ENCODE results near the gene CGREF1. TPM values are rescaled to one million over a fixed set of nuclear protein-coding genes. Genes with fewer than 3 reads are reported as not detected.

The CGREF1 gene, protein sequence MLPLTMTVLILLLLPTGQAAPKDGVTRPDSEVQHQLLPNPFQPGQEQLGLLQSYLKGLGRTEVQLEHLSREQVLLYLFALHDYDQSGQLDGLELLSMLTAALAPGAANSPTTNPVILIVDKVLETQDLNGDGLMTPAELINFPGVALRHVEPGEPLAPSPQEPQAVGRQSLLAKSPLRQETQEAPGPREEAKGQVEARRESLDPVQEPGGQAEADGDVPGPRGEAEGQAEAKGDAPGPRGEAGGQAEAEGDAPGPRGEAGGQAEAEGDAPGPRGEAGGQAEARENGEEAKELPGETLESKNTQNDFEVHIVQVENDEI
- total RNA-seq, result 1 to 10 TPM; 2.7 to 2.9 TPM

DNA sequence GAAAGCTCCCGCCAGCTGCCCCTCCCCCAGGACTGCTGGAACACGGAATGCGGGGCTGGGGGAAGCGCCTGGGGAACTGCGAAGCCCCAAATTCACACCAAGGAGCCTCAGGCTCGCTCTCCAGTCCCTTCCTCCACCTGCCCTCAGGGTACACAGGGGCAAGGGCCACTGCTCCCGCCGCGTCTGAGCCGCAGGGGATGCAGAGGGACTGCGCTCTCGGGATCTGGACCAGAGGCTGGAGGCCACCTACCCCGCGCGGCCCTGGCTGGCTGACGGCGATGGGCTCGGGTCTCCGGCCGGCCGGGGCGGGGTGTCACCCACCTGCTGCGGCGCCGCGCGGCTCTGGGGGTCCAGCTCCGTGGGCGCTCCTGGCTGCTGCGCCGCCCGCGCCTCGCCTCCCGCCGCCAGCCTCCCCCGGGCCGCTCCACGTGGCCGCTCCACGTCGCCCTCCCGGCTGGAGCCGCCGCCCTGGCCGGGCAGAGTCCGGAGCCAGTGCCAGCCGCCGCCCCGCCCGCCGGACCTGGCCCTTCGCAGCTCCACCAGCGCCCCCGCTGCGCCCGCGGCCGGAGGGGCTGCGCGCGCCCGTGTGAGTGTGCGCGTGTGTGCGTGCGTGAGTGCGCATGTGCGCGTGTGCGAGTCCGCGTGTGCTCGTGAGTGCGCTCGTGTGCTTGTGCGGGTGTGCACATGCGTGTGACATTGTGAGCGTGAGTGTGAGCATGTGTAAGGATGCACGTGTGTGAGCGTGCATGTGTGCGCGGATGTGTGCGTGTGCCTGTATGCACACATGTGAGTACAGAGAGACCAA, at the start of gene CGREF1:
CGREF1 (minus strand) TSS at position 604 of the 805 bp plus-strand sequence. CDS start 14,762 bp downstream, outside the sequence.
- Mint-ChIP-seq H3K27ac (no peak within 1 kb of the TSS), H3K4me1 (ENCODE audit: low read depth) (peaks cover 18% of the 10 kb centered on the region), H3K9me3 (no peaks in the 10 kb centered on the region), H3K4me3 (peak within 1 kb of the TSS; percentile 75), H3K27me3 (peaks cover 28% of the 10 kb centered on the region), H3K36me3 (no peaks in the 10 kb centered on the region)
- peak; percentile 19 for DNase-seq
- POLR2A ChIA-PET, result interaction anchor here (1.0 kb wide), 1 partner anchor 15 kb away, joined by 4 read pairs; the partner anchor contains the start of gene PREB
- CTCF ChIA-PET, result no interaction called here
- intact Hi-C loops (cut with micrococcal nuclease), result no loop called here

DNA sequence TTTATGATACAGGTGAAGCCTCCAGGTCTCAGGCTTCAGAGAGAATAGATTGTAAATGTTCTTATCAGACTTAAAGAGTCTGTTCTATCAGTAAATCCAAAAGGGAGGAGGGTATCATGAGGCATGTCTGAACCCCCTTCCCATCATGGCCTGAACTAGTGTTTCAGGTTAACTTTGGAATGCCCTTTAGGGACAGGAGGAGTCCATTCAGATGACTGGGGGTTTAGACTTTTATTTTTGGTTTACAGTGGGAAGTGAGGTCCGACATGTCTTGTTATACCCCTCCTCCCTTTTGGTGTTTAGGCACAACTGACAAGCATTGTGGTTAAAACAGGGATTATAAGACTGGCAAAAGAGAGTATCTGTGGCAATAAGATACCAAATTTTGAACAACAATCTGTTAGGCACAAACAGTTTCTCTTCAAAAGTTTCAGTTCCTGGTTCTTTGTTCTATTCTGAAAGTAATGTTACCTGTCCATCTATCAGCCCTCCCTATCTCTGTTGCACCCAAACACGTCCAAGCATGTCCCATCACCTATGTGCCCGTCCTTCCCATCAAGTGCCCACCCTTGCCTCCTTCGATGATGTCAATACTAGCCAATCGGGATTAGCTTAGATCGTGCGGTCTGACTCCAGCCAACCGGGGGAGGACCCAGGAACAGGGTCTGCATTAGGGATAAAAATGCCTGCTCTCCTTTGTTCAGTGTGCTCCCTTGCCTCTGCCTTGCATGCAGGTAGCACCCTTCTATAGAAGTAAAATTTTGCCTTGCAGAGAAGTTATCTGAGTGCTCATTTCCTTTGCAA, 46.2 kb upstream of the CGREF1 start:
- POLR2A ChIA-PET, result interaction anchor here (0.6 kb wide), 1 partner anchor 41 kb away, joined by 3 read pairs; no protein-coding TSS in a partner anchor
- CTCF ChIA-PET, result interaction anchor here (0.9 to 2.1 kb wide), 2 partner anchors 10 to 19 kb away, joined by 3 to 10 read pairs; no protein-coding TSS in a partner anchor
- intact Hi-C loops (cut with micrococcal nuclease), result no loop called here
- no peaks in the 10 kb centered on the region for H3K9me3 Mint-ChIP-seq
- no peak for DNase-seq
- peaks cover 2% of the 10 kb centered on the region for H3K4me1 Mint-ChIP-seq (ENCODE audit: low read depth)
- H3K27me3 Mint-ChIP-seq, result no peaks in the 10 kb centered on the region
- no peak overlapping the region for H3K4me3 Mint-ChIP-seq
- H3K36me3 Mint-ChIP-seq, result no peaks in the 10 kb centered on the region
- H3K27ac Mint-ChIP-seq, result no peak overlapping the region

- H3K27me3 Mint-ChIP-seq, result no peaks in the 10 kb centered on the region
- H3K4me3 Mint-ChIP-seq, result no peak overlapping the region
Observed at GRCh38 chr2:27162151-27163121, 43.5 kb upstream of the CGREF1 start.

DNA sequence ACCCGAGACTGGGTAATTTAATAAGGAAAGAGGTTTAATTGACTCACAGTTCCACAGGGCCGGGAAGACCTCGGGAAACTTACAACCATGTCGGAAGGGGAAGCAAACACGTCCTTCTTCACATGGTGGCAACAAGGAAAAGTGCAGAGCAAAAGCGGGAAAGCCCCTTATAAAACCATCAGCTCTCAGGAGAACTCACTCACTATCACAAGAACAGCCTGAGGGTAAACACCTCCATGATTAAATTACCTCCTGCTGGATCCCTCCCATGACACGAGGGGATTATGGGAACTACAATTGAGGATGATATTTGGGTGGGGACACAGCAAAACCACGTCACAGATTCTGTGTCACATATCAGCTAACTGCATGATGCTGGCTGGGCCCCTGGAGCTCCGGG, 41.3 kb upstream of the CGREF1 start:
- no peaks in the 10 kb centered on the region for H3K36me3 Mint-ChIP-seq
- no peak overlapping the region for H3K27ac Mint-ChIP-seq
- POLR2A ChIA-PET, result no interaction called here
- H3K27me3 Mint-ChIP-seq, result no peaks in the 10 kb centered on the region
- no peak for DNase-seq
- no peaks in the 10 kb centered on the region for H3K4me1 Mint-ChIP-seq (ENCODE audit: low read depth)
- no peak overlapping the region for H3K4me3 Mint-ChIP-seq
- intact Hi-C loops (cut with micrococcal nuclease), result no loop called here
- no peaks in the 10 kb centered on the region for H3K9me3 Mint-ChIP-seq
- CTCF ChIA-PET, result interaction anchor here (2.0 kb wide), 1 partner anchor 10 kb away, joined by 9 read pairs; no protein-coding TSS in a partner anchor

More at GRCh38 chr2:27162151-27163121, 43.5 kb upstream of the CGREF1 start:
- no peak for DNase-seq
- H3K36me3 Mint-ChIP-seq, result no peaks in the 10 kb centered on the region
- H3K9me3 Mint-ChIP-seq, result no peaks in the 10 kb centered on the region
- intact Hi-C loops (cut with micrococcal nuclease), result no loop called here
- ChIA-PET CTCF (interaction anchor here (1.6 to 2.0 kb wide), 2 partner anchors 8 to 117 kb away, joined by 3 to 9 read pairs; no protein-coding TSS in a partner anchor), POLR2A (no interaction called here)
- H3K4me1 Mint-ChIP-seq (ENCODE audit: low read depth), result no peaks in the 10 kb centered on the region
- H3K27ac Mint-ChIP-seq, result no peak overlapping the region

DNA sequence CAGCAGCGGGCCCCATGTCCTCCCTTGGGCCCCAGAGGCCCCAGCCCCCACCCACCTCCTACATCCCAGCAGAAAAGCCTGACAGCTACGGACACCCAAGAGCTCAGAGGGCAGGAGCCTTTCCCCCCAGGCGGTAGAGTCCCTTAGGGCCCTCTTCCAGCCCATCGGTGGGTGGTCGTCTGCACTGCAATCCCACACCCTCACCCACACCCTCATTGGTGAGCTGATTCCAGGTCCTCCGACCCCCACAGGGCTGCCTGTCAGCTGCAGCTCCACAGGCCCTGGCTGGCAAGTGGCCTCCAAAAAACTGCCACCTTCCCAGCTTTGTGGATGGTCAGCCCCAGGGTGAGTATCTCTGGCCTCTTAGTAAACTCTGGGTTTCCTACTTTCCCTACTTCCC, 40.3 kb upstream of the CGREF1 start:
- no peak overlapping the region for H3K4me3 Mint-ChIP-seq
- H3K27me3 Mint-ChIP-seq, result no peaks in the 10 kb centered on the region
- CTCF ChIA-PET, result interaction anchor here (1.4 to 1.5 kb wide), 2 partner anchors 11 to 78 kb away, joined by 5 to 6 read pairs; no protein-coding TSS in a partner anchor
- no peak overlapping the region for H3K27ac Mint-ChIP-seq
- H3K36me3 Mint-ChIP-seq, result no peaks in the 10 kb centered on the region
- H3K4me1 Mint-ChIP-seq (ENCODE audit: low read depth), result no peaks in the 10 kb centered on the region
- H3K9me3 Mint-ChIP-seq, result no peaks in the 10 kb centered on the region
- POLR2A ChIA-PET, result no interaction called here
- DNase-seq, result no peak
- intact Hi-C loops (cut with micrococcal nuclease), result no loop called here

GRCh38 chr2:27158468-27158867, 39.5 kb upstream of the CGREF1 start:
- Mint-ChIP-seq H3K27ac (no peak overlapping the region), H3K9me3 (no peaks in the 10 kb centered on the region), H3K36me3 (no peaks in the 10 kb centered on the region), H3K4me3 (no peak overlapping the region), H3K27me3 (no peaks in the 10 kb centered on the region), H3K4me1 (ENCODE audit: low read depth) (no peaks in the 10 kb centered on the region)
- DNase-seq, result no peak
- POLR2A ChIA-PET, result no interaction called here
- intact Hi-C loops (cut with micrococcal nuclease), result no loop called here
- CTCF ChIA-PET, result interaction anchor here (0.9 to 1.5 kb wide), 3 partner anchors 12 to 121 kb away, joined by 3 to 6 read pairs (median 5); no protein-coding TSS in a partner anchor

DNA sequence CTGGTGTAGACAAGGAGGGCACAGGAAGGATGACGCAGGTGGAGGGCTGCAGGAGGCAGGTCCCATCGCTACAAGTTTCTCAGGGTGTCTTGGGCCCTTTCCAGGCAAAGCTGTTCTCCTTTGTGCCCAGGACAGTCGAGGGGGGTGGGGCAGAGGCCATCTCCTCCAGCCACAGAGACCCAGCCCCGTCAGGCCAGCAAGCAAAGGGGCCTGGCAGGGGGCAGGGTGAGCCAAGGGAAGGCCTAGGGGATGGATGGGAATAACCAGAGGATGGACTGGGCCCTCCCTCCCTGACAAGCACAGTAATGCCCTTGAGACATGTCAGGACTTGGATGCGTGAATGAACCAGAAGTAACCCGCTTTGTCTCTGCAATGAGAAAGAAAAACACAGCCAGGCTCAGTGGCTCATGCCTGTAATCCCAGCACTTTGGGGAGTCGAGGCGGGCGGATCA, 36.2 kb upstream of the CGREF1 start:
- no peak overlapping the region for H3K27ac Mint-ChIP-seq
- POLR2A ChIA-PET, result no interaction called here
- H3K36me3 Mint-ChIP-seq, result no peaks in the 10 kb centered on the region
- CTCF ChIA-PET, result no interaction called here
- H3K4me3 Mint-ChIP-seq, result no peak overlapping the region
- DNase-seq, result no peak
- intact Hi-C loops (cut with micrococcal nuclease), result no loop called here
- H3K9me3 Mint-ChIP-seq, result no peaks in the 10 kb centered on the region
- H3K27me3 Mint-ChIP-seq, result no peaks in the 10 kb centered on the region
- H3K4me1 Mint-ChIP-seq (ENCODE audit: low read depth), result no peaks in the 10 kb centered on the region

- no peak for DNase-seq
- no peaks in the 10 kb centered on the region for H3K9me3 Mint-ChIP-seq
- no peak overlapping the region for H3K27ac Mint-ChIP-seq
- no peak overlapping the region for H3K4me3 Mint-ChIP-seq
- ChIA-PET CTCF (no interaction called here), POLR2A (no interaction called here)
- intact Hi-C loops (cut with micrococcal nuclease), result no loop called here
- H3K27me3 Mint-ChIP-seq, result no peaks in the 10 kb centered on the region
- H3K4me1 Mint-ChIP-seq (ENCODE audit: low read depth), result no peaks in the 10 kb centered on the region
- no peaks in the 10 kb centered on the region for H3K36me3 Mint-ChIP-seq
Observed at GRCh38 chr2:27154488-27154887, 35.6 kb upstream of the CGREF1 start.

DNA sequence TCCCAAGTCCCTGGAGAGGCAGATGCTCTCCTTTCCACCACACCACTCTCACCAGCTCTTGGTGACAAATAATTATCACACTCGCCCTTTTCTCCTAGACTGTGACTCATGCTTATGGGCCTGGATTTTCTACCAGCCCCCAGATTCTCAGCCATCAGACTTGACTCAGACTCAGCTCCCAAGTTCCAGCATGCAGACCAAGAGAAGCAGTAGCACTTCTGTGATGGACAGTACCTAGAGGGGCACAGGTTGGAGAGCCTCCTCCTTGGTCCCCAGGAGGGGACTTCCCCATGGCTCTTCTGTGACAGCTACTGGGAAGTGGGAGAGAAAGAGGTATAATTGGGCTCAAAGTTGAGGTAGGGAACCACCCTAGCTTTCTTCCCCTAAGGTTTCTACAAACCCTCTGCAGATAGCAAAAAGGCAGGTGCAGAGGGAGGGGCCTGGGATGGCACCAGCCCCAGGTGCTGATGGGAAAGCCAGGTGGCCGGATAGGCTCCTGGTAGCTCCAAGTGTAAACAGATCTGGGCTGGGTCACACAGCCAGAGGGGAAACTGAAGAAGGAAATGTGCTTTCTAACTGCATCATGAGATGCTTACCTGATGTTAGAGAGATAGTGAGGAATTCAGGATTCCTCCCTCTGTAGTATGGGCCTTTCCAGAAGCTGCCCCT, 34.0 kb upstream of the CGREF1 start:
- Mint-ChIP-seq H3K4me3 (no peak overlapping the region), H3K27me3 (peaks cover 2% of the 10 kb centered on the region), H3K36me3 (no peaks in the 10 kb centered on the region), H3K9me3 (no peaks in the 10 kb centered on the region), H3K4me1 (ENCODE audit: low read depth) (no peaks in the 10 kb centered on the region), H3K27ac (no peak overlapping the region)
- DNase-seq, result no peak
- intact Hi-C loops (cut with micrococcal nuclease), result no loop called here
- POLR2A ChIA-PET, result no interaction called here
- CTCF ChIA-PET, result interaction anchor here (0.7 to 1.9 kb wide), 2 partner anchors 17 to 23 kb away, joined by 3 to 6 read pairs; no protein-coding TSS in a partner anchor

- ChIA-PET POLR2A (no interaction called here), CTCF (interaction anchor here (0.7 to 1.9 kb wide), 3 partner anchors 18 to 128 kb away, joined by 3 to 6 read pairs (median 5); no protein-coding TSS in a partner anchor)
- H3K4me3 Mint-ChIP-seq, result no peak overlapping the region
- no peak overlapping the region for H3K27ac Mint-ChIP-seq
- peaks cover 3% of the 10 kb centered on the region for H3K27me3 Mint-ChIP-seq
- H3K36me3 Mint-ChIP-seq, result no peaks in the 10 kb centered on the region
- DNase-seq, result no peak
- intact Hi-C loops (cut with micrococcal nuclease), result no loop called here
- no peaks in the 10 kb centered on the region for H3K4me1 Mint-ChIP-seq (ENCODE audit: low read depth)
- no peaks in the 10 kb centered on the region for H3K9me3 Mint-ChIP-seq
Observed at GRCh38 chr2:27152102-27152795, 33.3 kb upstream of the CGREF1 start.

Data from activated CD4-positive, alpha-beta memory T cell treated with anti-CD3 and anti-CD28 coated beads for 36 hours (primary cell).